Measurements from ENCODE around the gene FBXO15.

FBXO15 gene

DNA sequence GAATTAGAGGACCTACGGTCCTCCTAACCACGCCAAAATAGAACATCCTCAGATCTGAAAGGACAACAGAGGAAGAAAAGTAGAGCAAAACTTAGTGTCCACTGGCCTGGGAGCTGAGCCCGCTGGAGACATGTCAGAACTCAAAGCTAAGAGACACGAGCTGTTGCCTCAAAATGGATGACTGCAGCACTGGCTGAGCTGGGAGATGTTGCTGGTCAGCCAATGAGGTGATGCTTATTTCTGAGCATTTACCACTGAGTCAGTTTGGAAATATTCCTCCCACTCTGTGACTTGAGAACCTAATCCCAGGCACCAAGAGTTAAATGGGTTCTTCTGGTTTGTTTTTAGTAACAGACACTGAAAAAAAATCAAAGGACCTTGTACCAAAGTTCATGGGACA is 32.6 kb downstream of the FBXO15 start:
- DNase-seq (ENCODE audit: low spot score): no peak

DNA sequence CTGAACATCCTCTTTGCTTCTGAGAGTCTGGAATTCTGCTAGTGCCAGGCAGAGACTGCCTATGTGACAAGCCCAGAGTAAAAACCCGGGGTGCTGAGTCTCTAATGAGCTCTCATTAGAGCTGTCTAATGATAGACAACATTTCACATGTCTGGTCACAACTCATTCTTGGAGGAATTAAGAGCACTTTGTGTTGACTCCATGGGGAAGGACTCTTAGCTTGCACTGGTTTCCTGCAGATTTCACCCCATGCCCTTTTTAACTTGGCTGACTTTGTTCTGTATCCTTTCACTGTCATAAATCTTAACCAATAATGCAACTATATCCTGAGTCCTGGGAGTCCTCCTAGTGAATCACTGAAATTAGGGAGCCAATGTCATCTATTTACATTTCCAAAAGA is 33.5 kb downstream of the FBXO15 start:
- DNase-seq (ENCODE audit: low spot score): no peak

DNA sequence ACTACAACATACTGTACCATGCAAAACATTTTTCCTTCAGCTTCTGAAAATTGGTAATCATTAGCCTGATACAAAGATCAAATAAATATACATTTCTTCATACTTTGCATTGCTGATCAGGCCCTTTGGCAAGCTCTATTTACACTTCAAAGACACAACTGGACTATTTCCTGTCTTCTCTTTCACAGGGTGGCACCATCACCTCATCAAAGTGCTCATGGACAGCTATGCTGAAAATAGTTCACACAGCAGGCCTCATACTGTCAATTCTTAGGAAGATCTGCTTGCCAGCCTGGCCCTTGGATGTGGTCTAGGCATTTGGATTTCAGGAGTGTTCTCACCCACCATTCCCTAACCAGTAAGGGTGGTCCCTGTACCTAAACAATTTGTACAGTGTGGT is 33.9 kb downstream of the FBXO15 start:
- DNase-seq (ENCODE audit: low spot score): no peak

DNA sequence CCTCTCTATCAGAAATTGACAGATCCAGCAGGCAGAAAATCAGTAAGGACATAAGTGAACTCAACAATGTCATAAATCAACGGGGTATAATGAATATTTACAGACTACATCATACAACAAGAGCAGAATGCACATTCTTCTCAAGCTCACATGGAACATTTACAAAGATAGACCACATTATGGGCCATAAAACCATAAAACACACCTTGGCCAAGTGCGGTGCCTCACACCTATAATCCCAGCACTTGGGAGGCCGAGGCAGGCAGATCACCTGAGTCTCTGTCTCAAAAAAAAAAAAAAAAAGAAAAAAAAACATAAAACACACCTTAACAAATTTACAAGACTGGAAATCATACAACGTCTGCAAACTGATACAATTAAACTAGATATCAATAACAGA is 36.7 kb downstream of the FBXO15 start:
- DNase-seq (ENCODE audit: low spot score): no peak

DNA sequence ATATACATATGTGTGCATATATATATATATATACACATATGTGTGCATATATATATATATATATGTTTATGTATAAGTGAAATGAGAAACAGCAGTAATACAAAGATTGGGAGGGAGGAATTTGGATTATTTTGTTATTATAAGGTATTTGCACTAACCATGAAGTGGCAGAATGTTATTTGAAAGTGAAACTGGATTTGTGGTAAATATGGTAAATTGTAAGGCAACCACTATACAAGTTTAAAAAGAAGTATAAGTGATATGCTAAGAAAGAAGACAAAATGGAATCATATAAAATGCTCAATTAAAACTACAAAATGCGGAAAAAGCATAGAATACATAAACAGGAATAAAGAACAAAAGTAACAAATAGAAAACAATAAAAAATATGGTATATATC is 37.5 kb downstream of the FBXO15 start:
- DNase-seq (ENCODE audit: low spot score): no peak

DNA sequence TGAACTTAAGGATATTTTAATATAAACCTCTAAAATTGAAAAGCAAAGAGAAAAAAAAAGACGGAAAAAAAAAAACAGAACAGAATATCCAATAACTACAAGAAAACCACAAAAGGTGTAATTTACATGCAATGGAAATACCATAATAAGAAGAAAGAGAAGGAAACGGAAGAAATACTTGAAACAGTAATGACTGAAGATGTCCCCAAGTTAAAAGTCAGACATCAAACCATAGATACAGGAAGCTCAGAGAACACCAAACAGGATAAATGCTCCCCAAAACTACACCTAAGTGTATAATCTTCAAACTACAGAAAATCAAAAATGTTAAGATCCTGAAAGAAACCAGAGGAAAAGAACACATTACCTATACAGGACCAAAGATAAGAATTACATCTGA is 39.2 kb downstream of the FBXO15 start:
- DNase-seq (ENCODE audit: low spot score): no peak

DNA sequence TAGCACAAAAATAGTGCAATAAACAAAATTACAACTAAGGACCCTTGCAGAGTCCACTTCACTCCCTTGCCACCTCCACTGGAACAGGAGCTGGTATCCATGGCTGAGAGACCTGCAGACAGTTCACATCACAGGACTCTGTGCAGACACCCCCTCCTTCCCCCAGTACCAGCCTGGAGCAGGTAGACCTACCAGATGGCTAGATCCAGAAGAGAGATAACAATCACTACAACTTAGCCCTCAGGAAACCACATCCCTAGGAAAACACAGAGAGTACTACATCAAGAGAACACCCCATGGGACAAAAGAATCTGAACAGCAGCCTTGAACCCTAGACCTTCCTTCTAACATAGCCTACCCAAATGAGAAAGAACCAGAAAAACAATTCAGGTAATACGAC is 49.8 kb downstream of the FBXO15 start:
- DNase-seq (ENCODE audit: low spot score): peak; percentile 25

DNA sequence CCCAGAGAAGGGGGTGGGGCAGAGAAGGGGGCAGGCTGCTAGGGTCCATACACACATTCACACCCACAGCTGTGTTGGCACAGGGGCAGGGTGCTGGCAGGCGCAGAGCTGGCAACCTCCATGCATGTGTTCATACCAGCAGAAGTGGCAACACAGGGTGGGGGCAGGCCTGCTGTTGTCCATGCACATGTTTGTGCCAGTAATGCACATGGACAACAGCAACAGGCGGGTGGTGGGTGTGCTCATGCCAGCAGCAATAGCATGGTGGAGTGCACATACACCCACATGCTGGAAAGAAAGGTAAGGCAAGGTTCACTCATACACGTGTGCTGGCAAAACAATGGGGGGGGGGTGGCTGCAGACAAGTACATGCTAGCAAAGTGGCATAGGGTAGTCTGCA is 54.7 kb downstream of the FBXO15 start:
- no peak for DNase-seq (ENCODE audit: low spot score)

DNA sequence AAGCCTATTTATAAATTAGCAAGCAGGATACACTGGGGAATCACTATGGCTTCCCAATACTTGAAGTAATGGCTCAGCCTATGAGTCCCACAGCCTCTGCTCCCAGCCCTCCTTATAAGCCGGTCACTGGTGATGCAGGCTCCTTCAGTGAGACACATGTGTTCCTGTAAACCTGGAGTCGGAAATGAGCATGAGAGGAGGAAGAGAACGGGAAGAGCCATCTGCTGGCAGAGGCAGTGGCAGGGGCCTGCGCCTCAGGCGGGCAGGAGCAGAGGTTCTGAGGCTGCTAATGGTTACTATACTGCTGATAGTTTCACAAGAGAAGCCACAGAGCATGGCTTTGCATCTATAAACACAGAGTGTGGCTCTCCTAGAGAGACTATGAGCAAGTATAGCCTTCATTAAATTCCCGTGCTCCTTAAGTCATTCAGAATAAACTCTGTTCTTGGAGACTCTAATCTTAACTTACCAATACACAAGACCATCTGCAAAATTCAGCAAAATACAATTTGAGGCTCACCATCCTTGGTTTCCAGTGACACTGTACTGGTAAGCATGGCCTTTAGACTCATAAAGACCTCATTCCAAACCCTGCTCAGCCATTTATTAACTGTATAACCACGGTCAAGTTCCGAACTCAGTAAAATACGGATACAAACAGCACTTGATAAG is 63.3 kb downstream of the FBXO15 start:
- peak; percentile 18 for DNase-seq (ENCODE audit: low spot score)

DNA sequence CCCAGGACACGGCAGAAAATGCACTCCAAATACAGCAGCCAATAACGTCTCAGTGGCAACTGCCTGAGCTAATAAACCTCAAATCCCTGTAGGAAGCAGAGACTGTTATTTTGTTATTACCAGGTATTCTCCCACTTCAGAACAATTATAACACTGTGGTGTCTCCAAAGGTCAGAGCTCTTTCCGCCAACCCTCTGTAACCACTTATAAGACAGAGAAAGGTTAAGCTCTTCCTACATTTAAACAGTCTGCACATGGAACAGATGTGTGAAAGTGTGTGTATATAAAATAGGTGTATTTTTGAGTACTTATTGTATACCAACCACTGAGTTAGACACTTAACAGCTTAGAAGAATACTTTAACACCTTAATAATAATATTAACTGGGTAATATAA is 64.1 kb downstream of the FBXO15 start:
- no peak for DNase-seq (ENCODE audit: low spot score)

DNA sequence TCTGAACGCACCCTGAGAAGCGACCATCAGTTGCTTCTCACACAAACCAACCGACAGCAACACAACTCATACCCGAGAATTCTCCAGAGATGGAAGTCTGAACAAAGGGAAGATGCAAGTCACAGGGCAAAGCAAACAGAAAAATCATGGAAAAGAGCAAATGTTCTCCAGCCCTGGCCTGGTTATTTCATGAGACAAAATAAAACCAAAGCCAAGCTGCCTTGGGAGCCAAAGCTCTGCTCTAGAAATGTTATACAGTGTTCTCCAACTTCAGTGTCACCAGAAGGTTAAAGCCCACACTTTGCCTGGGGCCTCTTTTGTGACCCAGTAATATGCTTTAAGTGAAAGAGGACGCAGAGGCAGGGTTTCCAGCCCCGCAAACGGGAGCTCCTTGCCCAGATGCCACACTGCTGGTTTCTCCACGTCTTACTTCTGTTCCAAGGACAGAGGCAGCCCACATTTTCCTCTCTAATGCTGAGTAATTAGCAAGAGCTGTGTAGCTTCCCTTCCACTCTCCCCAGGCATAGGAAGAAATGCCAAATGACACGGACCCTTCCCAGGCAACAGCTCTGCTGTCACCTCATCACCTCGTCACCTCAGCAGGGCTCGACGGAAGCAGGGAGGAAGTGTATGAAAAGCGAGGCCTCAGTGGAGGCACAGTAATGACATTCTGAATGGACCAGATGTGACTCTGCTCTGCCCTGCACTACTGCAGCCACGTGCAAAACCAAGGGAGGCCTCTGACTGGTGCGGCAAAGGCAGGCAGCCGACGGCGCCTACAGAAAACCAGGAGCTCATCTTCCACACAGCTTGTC is 64.7 kb downstream of the FBXO15 start:
- DNase-seq (ENCODE audit: low spot score): peak; percentile 17

DNA sequence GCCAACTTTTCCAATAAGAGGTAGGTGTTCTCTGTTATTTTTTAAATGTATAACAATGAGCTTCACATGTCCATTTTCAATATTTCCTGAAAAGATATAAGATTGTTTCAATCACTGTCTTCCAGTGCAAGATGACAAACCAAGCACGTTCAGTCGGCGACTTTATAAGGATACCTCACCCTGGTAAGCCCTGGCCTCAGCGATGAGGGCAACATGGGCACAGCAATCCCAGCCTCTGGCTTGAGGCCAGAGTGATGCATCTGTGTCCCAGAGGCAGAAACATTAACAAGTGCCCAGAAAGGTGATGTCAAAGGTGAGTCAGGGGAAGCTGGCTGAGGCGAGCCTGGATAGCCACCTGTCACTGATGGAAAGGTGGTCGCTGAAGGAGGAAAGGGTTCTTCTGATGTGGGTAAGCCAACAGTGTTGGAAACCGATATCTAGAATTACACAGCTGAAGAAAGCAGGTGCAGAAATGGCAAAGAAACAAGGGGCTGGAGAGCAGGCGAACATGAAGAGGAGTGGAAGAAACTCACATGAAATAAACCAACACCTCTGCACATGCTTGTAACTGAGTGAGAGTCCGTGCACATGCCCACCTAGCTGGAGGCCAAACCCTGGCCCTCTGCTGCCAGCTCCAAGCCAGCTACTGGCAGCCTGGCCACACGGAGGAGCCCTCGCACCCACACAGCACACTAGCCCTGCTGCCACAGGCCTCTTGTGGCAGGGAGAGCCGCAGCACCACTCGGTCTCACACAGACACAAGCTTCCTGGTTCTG is 65.5 kb downstream of the FBXO15 start:
- DNase-seq (ENCODE audit: low spot score): peak; percentile 64

DNA sequence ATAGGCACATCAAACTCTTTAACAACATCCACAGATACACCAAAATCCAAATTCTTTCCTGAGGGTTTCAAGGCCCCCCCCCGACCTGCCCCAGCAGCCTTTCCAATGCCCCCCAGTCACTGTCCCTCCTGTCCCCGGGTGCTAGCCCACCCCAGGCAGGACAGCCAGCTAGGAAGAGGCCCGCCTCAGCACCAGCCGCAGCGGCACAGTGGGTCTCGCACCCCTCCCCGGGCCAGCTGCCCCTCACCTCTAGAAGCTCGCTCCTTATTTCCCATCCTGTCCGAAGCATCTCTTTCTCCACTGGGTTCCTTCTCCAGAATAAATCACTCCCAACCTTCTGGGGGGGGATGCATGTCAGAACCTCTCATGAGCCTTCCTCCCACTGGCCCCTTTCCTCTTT is 69.4 kb downstream of the FBXO15 start:
- no peak for DNase-seq (ENCODE audit: low spot score)

DNA sequence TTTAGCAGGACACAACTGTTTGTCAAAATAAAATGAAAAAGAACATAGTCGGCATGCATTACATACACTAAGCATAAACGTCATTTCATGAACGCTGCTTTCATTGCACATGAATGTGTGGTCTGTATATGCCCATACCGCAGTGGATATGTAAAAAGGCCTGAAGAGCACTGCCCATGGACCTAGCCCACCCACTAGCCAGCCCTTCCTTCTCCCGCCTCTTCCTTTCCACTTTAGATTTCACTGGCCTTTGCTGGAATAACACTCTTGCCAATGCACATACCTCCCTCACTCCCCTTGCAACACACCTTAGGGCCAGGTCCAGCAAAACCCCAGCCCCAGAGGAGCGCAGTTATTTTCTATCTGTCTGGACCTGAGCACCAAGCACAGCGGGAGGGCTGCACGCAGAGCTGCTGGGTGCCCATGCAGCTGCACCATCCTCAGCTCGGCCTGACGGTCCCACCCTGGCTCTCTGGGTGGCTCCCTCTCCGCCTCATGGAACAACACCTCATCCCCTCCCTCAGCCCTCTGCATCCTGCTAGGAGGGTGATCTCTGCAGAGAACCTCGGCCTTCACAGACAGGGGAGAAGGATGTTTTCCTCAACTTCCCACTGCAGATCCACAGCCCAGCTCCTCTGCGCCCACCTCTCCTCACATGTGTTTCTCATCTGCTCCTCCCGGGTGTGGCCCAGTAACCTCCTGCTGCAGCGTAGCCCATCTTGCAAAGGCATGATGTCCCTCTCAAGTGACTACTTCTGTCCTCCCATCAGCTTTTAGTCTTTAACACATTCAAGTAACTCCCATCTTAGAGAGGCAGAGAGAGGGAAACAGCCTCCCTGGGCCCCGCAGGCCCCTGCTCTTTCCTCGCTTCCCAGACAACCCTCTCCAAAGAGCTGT is 72.7 kb downstream of the FBXO15 start:
- DNase-seq (ENCODE audit: low spot score): no peak

DNA sequence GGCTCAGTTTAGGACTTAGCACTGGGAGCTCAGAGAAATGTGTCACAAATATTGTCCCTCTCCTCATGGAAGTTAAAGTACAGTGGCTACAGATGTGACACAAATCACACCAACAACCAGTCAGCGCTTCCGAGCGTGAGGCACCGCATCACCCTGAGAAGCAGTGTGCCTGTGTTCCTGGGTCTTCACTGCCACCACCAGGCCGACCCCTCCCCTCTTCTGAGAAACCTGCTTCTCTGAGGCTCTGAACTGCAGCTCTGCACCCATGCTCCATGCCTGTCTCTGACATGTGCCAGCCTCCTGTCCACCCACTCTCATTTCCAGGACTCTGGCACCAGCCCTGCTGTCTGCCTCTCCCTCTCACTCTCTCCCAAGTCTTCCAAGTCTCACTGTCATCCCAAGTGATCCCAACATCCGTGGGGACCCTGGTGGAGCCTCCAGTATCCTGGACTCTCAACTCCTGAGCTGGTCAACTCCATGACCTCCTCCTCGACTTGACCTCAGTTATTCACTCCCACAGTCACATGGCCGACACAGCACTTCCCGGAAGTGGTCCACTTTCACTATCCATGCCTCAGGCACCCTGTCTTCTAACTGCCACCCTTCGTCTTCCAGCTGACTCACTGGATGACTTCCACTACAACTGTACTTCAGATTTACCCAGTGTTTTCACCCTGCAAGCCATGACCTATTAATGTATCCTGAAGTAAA is 73.5 kb downstream of the FBXO15 start:
- no peak for DNase-seq (ENCODE audit: low spot score)

DNA sequence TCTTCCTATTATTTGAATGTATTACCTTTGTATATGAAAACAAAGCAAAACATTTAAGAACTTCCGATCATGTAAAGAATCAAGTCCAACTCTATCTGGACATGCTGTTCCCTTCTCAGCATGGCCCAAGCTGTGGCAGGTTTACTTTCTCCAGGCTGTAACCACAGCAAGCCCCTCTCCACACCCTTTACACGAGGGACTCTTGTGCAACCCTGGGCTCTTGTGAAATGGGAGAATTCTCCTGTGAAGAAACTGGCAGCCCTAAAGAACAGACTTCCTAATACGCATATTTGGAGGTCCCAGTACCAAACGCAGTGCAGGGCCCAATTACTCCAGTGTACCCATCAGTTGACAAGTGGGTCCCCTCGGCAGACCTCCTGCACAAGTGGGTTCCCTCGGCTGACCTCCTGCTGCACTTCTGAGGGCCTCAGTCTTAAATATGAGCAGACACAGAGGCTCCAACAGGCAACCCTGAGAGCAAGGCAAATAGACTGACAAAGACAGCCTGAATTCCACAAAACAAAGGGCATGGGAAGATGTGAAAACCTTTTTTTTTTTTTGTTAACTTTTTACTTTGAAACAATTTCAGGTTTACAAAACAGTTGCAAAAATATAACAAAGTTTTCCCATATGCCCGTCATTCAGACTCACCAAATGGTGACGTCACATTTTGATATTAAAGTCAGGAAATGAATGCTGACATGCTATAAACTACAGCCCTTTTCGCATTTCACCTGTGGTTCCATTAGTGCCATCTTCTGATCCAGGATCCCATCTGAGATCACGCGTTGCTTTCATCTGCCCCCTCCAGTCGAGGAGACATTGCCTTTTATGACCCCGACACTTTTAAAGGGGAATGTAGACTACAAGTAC is 78.2 kb downstream of the FBXO15 start:
- DNase-seq (ENCODE audit: low spot score): no peak

DNA sequence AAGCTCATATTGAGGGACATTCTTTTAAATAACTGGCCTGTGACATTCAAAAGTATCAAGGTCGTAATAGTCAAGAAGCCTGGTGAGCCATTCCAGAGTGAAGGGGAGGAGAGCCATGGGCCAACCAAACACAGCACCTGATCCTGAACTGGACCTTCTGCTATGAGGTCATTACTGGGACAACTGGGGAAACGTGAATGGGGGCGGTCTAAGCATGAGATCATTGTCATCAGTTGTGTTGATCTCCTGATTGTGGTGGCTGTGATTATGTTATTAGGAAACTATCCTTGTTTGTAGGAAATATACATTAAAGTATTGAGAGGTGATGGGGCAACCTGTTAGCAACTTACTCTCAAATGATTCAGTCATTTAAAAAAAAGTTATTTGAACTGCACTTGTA is 79.3 kb downstream of the FBXO15 start:
- DNase-seq (ENCODE audit: low spot score): no peak

DNA sequence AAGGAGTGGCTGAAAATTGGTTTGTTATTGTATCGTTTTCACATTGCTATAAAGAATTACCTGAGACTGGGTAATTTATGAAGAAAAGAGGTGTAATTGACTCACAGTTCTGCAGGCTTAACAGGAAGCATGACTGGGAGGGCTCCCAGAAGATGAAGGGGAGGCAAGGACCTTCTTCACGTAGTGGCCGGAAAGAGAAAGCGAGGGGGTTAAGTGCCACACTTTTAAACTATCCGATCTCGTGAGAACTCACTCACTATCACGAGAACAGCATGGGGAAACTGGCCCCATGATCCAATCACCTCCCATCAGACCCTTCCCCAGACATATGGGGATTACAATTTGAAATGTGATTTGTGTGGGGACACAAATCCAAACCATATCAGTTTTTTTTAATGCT is 81.6 kb downstream of the FBXO15 start:
- no peak for DNase-seq (ENCODE audit: low spot score)

DNA sequence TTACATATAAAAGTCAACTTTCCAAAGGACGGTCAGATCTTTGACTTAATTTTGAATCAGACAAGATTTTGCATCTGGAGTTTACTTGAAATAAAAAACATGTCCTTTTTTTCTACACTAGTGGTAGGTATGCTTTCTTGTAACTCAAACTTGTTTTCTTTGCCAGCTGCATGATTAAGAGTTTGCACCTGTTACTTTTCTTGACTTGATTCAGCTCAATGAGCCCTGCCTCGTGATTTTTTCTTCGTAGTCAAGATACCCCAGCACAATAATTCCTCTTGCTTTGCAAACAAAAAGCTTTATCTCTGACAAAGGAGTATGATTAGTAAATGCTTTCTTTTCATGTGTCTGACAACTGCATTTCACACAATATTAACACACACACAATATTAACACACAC is 82.3 kb downstream of the FBXO15 start:
- no peak for DNase-seq (ENCODE audit: low spot score)

DNA sequence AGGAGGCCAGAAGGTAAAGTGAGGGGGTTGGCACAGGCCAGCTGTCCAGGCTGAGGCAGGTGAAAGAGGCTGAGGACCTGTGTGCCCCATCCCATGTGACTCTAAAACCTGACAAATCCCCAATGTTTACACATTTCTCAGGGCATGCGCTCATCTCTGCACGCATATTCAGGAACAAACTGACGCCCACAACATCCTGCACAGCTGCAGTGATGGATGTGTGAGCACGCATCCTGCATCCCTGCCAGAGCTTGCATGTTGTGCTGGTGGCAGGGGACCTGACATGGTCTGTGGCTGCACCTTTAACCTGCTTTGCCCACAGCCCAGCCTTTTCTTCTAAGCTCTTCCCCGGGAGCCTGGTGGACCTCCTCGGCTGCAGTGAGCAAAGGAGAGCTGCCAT is 83.1 kb downstream of the FBXO15 start:
- no peak for DNase-seq (ENCODE audit: low spot score)

All from SK-N-DZ (cell line).